ENCODE data around the gene PGAP1.

Gene PGAP1

GRCh38 chr2:196845371-196845770, 81.1 kb downstream of the PGAP1 start:
- Histone ChIP-seq H3K27ac (ENCODE audit: low read depth, low read length, severe bottlenecking) (no peak overlapping the region), H3K36me3 (ENCODE audit: control insufficient read depth, insufficient read depth, low read length) (peaks cover 30% of the 10 kb centered on the region), H3K9me3 (ENCODE audit: control insufficient read depth, low read length) (no peaks in the 10 kb centered on the region), H3K4me3 (ENCODE audit: extremely low read depth, insufficient read depth, low read length, poor library complexity, severe bottlenecking) (no peak overlapping the region), H3K4me1 (ENCODE audit: control insufficient read depth, insufficient read depth, low read length, poor library complexity, severe bottlenecking) (no peaks in the 10 kb centered on the region)
- no CpG with 5 or more reads among the region's 3 CpGs for WGBS, 2 experiments (ENCODE audit: insufficient coverage in 2 of 2)

DNA sequence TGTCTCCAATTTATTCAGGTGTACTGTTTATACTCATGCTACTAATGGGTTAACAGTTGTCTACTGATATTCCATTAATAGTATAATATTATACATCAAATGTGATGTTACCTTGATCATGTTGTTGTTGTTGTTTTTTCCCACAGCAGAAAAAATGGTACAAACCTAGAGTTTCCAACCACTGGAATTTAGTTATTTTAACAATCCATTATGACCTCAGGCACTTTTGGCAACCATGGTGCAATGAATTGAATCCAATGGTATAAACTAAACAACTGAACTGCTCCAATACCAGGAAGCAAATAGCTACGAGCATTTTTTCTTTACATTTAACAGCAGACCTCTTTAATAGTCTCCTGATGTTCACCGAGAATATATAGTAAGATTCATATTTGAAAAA, 86.3 kb downstream of the PGAP1 start:
- peaks cover 47% of the 10 kb centered on the region for H3K36me3 ChIP-seq (ENCODE audit: control insufficient read depth, insufficient read depth, low read length)
- no peak overlapping the region for H3K4me3 ChIP-seq (ENCODE audit: extremely low read depth, insufficient read depth, low read length, poor library complexity, severe bottlenecking)
- no peak overlapping the region for H3K27ac ChIP-seq (ENCODE audit: low read depth, low read length, severe bottlenecking)
- H3K4me1 ChIP-seq (ENCODE audit: control insufficient read depth, insufficient read depth, low read length, poor library complexity, severe bottlenecking) = no peaks in the 10 kb centered on the region
- no peaks in the 10 kb centered on the region for H3K9me3 ChIP-seq (ENCODE audit: control insufficient read depth, low read length)
- no CpG with 5 or more reads among the region's 2 CpGs for WGBS, 2 experiments (ENCODE audit: insufficient coverage in 2 of 2)

DNA sequence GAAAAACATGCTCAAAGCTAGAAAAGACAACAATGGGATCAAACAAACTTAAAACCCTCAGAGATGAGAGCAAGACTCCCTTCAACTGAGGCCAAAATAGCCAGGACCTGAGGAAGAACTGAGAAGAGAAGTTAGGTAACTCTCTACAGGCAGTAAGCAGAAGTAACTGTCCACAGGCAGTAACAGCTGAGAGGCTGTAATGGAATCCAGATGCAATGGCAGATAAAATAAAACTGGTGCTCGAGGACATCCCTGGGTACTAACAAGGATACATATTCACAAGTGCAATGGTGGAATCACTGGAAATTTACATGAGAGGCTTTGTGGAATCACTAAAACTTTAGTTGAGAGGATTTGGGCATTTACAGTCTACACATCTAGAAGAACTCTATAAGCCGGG, 86.9 kb downstream of the PGAP1 start:
- Histone ChIP-seq H3K4me3 (ENCODE audit: extremely low read depth, insufficient read depth, low read length, poor library complexity, severe bottlenecking) (no peak overlapping the region), H3K27ac (ENCODE audit: low read depth, low read length, severe bottlenecking) (no peak overlapping the region), H3K4me1 (ENCODE audit: control insufficient read depth, insufficient read depth, low read length, poor library complexity, severe bottlenecking) (no peaks in the 10 kb centered on the region), H3K36me3 (ENCODE audit: control insufficient read depth, insufficient read depth, low read length) (peaks cover 47% of the 10 kb centered on the region), H3K9me3 (ENCODE audit: control insufficient read depth, low read length) (no peaks in the 10 kb centered on the region)
- WGBS, 2 experiments (ENCODE audit: insufficient coverage in 2 of 2) = 75 to 92% methylated on average over 1 to 2 of the region's 2 CpGs

DNA sequence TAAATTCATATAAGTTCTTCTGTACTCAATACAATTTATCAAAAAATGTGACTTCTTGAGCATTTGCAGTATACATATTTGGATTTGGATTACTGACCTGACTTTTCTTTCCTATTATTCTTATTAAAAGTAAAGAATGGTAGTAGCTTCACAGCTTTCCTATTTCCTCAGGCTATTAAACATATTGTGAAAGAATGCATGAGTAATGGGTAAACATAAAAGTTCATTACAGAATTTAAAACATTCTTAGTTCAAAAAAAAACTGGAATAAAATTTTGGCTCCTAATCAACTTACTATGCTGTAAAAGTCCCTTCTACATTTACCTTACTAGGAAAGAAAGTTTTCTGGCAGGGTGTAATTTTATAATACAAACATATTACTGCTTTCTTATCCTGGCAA, 90.1 kb downstream of the PGAP1 start:
- peaks cover 37% of the 10 kb centered on the region for H3K36me3 ChIP-seq (ENCODE audit: control insufficient read depth, insufficient read depth, low read length)
- H3K9me3 ChIP-seq (ENCODE audit: control insufficient read depth, low read length) = no peaks in the 10 kb centered on the region
- H3K4me1 ChIP-seq (ENCODE audit: control insufficient read depth, insufficient read depth, low read length, poor library complexity, severe bottlenecking) = no peaks in the 10 kb centered on the region
- no peak overlapping the region for H3K4me3 ChIP-seq (ENCODE audit: extremely low read depth, insufficient read depth, low read length, poor library complexity, severe bottlenecking)
- H3K27ac ChIP-seq (ENCODE audit: low read depth, low read length, severe bottlenecking) = no peak overlapping the region

DNA sequence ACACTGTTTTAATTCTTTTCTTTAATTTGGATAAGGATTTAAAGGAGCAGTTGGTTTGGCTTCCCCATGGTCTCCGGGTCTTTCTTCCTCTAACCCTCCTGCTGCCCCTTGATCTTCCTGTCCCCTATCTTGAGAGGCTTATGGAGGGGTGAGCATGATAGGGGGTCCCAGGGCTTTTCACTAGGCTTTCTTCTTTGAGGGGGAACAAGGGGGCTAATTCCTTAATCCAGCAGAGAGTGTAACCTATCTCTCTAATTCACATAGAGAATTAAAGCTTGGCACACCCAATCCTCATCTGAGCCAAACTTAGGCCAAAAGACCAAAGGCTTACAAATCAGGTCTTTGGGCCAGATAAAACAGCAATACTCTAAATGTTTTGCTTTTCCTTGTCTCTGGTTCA, 95.8 kb downstream of the PGAP1 start:
- no CpG with 5 or more reads among the region's 1 CpG for WGBS, 2 experiments (ENCODE audit: insufficient coverage in 2 of 2)
- Histone ChIP-seq H3K27ac (ENCODE audit: low read depth, low read length, severe bottlenecking) (no peak overlapping the region), H3K4me1 (ENCODE audit: control insufficient read depth, insufficient read depth, low read length, poor library complexity, severe bottlenecking) (no peaks in the 10 kb centered on the region), H3K36me3 (ENCODE audit: control insufficient read depth, insufficient read depth, low read length) (no peaks in the 10 kb centered on the region), H3K4me3 (ENCODE audit: extremely low read depth, insufficient read depth, low read length, poor library complexity, severe bottlenecking) (no peak overlapping the region), H3K9me3 (ENCODE audit: control insufficient read depth, low read length) (no peaks in the 10 kb centered on the region)

GRCh38 chr2:196827356-196827755, 99.2 kb downstream of the PGAP1 start:
- Histone ChIP-seq H3K36me3 (ENCODE audit: control insufficient read depth, insufficient read depth, low read length) (no peaks in the 10 kb centered on the region), H3K9me3 (ENCODE audit: control insufficient read depth, low read length) (no peaks in the 10 kb centered on the region), H3K4me1 (ENCODE audit: control insufficient read depth, insufficient read depth, low read length, poor library complexity, severe bottlenecking) (no peaks in the 10 kb centered on the region), H3K27ac (ENCODE audit: low read depth, low read length, severe bottlenecking) (no peak overlapping the region), H3K4me3 (ENCODE audit: extremely low read depth, insufficient read depth, low read length, poor library complexity, severe bottlenecking) (no peak overlapping the region)
- no CpG with 5 or more reads among the region's 2 CpGs for WGBS, 2 experiments (ENCODE audit: insufficient coverage in 2 of 2)

- no peak overlapping the region for H3K4me3 ChIP-seq (ENCODE audit: extremely low read depth, insufficient read depth, low read length, poor library complexity, severe bottlenecking)
- H3K4me1 ChIP-seq (ENCODE audit: control insufficient read depth, insufficient read depth, low read length, poor library complexity, severe bottlenecking) = no peaks in the 10 kb centered on the region
- H3K27ac ChIP-seq (ENCODE audit: low read depth, low read length, severe bottlenecking) = no peak overlapping the region
- no peaks in the 10 kb centered on the region for H3K36me3 ChIP-seq (ENCODE audit: control insufficient read depth, insufficient read depth, low read length)
- peaks cover 9% of the 10 kb centered on the region for H3K9me3 ChIP-seq (ENCODE audit: control insufficient read depth, low read length)
Observed at GRCh38 chr2:196823750-196824522, 102.6 kb downstream of the PGAP1 start.

GRCh38 chr2:196821195-196821594, 105.3 kb downstream of the PGAP1 start:
- H3K4me1 ChIP-seq (ENCODE audit: control insufficient read depth, insufficient read depth, low read length, poor library complexity, severe bottlenecking) = no peaks in the 10 kb centered on the region
- no peaks in the 10 kb centered on the region for H3K36me3 ChIP-seq (ENCODE audit: control insufficient read depth, insufficient read depth, low read length)
- no CpG with 5 or more reads among the region's 1 CpG for WGBS, 2 experiments (ENCODE audit: insufficient coverage in 2 of 2)
- peaks cover 13% of the 10 kb centered on the region for H3K9me3 ChIP-seq (ENCODE audit: control insufficient read depth, low read length)
- H3K27ac ChIP-seq (ENCODE audit: low read depth, low read length, severe bottlenecking) = no peak overlapping the region
- no peak overlapping the region for H3K4me3 ChIP-seq (ENCODE audit: extremely low read depth, insufficient read depth, low read length, poor library complexity, severe bottlenecking)

GRCh38 chr2:196809260-196809659, 117.2 kb downstream of the PGAP1 start, which contains the start of gene C2orf66:
C2orf66 (minus strand) TSS chr2:196809355; CDS start chr2:196809336, 19 bp downstream.
- Histone ChIP-seq H3K36me3 (ENCODE audit: control insufficient read depth, insufficient read depth, low read length) (no peaks in the 10 kb centered on the region), H3K4me1 (ENCODE audit: control insufficient read depth, insufficient read depth, low read length, poor library complexity, severe bottlenecking) (no peaks in the 10 kb centered on the region), H3K27ac (ENCODE audit: low read depth, low read length, severe bottlenecking) (no peak within 1 kb of the TSS), H3K9me3 (ENCODE audit: control insufficient read depth, low read length) (no peaks in the 10 kb centered on the region), H3K4me3 (ENCODE audit: extremely low read depth, insufficient read depth, low read length, poor library complexity, severe bottlenecking) (no peak within 1 kb of the TSS)
- 100% methylated on average over 1 of the region's 1 CpG for WGBS, 2 experiments (ENCODE audit: insufficient coverage in 2 of 2)

GRCh38 chr2:196808083-196808665, 118.3 kb downstream of the PGAP1 start:
- WGBS, 2 experiments (ENCODE audit: insufficient coverage in 2 of 2) = 28% methylated on average over 2 of the region's 2 CpGs; no CpG with 5 or more reads in 1 of the 2 experiments

GRCh38 chr2:196804381-196804780, 122.1 kb downstream of the PGAP1 start:
- Histone ChIP-seq H3K36me3 (ENCODE audit: control insufficient read depth, insufficient read depth, low read length) (no peaks in the 10 kb centered on the region), H3K9me3 (ENCODE audit: control insufficient read depth, low read length) (no peaks in the 10 kb centered on the region), H3K4me3 (ENCODE audit: extremely low read depth, insufficient read depth, low read length, poor library complexity, severe bottlenecking) (no peak overlapping the region), H3K4me1 (ENCODE audit: control insufficient read depth, insufficient read depth, low read length, poor library complexity, severe bottlenecking) (no peaks in the 10 kb centered on the region), H3K27ac (ENCODE audit: low read depth, low read length, severe bottlenecking) (no peak overlapping the region)
- WGBS, 2 experiments (ENCODE audit: insufficient coverage in 2 of 2) = 80% methylated on average over 1 of the region's 1 CpG; no CpG with 5 or more reads in 1 of the 2 experiments

More at GRCh38 chr2:196808083-196808665, 118.3 kb downstream of the PGAP1 start:
- no peaks in the 10 kb centered on the region for H3K9me3 ChIP-seq (ENCODE audit: control insufficient read depth, low read length)
- H3K27ac ChIP-seq (ENCODE audit: low read depth, low read length, severe bottlenecking) = no peak overlapping the region
- H3K4me3 ChIP-seq (ENCODE audit: extremely low read depth, insufficient read depth, low read length, poor library complexity, severe bottlenecking) = no peak overlapping the region
- H3K4me1 ChIP-seq (ENCODE audit: control insufficient read depth, insufficient read depth, low read length, poor library complexity, severe bottlenecking) = no peaks in the 10 kb centered on the region
- H3K36me3 ChIP-seq (ENCODE audit: control insufficient read depth, insufficient read depth, low read length) = no peaks in the 10 kb centered on the region

Data from mesodermal cell (in vitro differentiated cells).